CD4-positive, alpha-beta T cell (primary cell): ENCODE measurements around the gene VLDLR. TPM values are rescaled to one million over a fixed set of nuclear protein-coding genes. Genes with fewer than 3 reads are reported as not detected.

Experiments used
- ATAC-seq: fragments of 200-7000 bp; cut with Tn5 transposase; one replicate; pipeline ENCODE4 v1.10.0; 2022; ENCODE audit warnings: mild to moderate bottlenecking; ENCODE audit not compliant: poor library complexity
- CTCF ChIA-PET: fragments of 350-600 bp; sonication (Branson Sonifier 250); formaldehyde crosslinking; loops from one replicate; lab custom pipeline; 2021; ENCODE audit warnings: antibody characterized with exemption, inconsistent platforms; lab: Charles Lee
- POLR2A ChIA-PET: fragments of 350-600 bp; sonication (Branson Sonifier 250); formaldehyde crosslinking; loops from one replicate; lab custom pipeline; 2021; ENCODE audit warnings: antibody characterized with exemption, inconsistent platforms; lab: Charles Lee
- DNase-seq, 14 experiments: peaks; one replicate each; pipeline ENCODE4 v3.0.0-alpha.2; 2013 to 2020; ENCODE audit warnings: mixed read lengths in 2 of 14
- H3K27ac ChIP-seq, 2 donors: one replicate each; pipeline versions ENCODE4 v1.5.1 to v1.7.0; 2013; ENCODE audit warnings: low read length in 2 of 2, low read depth in 1 of 2, mild to moderate bottlenecking in 1 of 2
- H3K27me3 ChIP-seq, 2 experiments: 1 replicate in 1 of 2; 2 replicates in 1 of 2; pipeline versions ENCODE4 v1.6.1 to v1.7.0; 2013; ENCODE audit warnings: low read length in 2 of 2, control low read depth in 1 of 2, mild to moderate bottlenecking in 1 of 2, moderate library complexity in 1 of 2; ENCODE audit not compliant: insufficient read depth in 2 of 2, control insufficient read depth in 1 of 2
- H3K36me3 ChIP-seq: one replicate; pipeline ENCODE4 v1.6.1; 2013; ENCODE audit warnings: low read length, control low read depth; ENCODE audit not compliant: insufficient read depth
- H3K4me1 ChIP-seq: one replicate; pipeline ENCODE4 v1.6.1; 2013; ENCODE audit warnings: low read length, control low read depth; ENCODE audit not compliant: insufficient read depth
- H3K4me3 ChIP-seq: one replicate; pipeline ENCODE4 v1.5.1; 2013; ENCODE audit warnings: mild to moderate bottlenecking, low read length, moderate library complexity
- H3K9me3 ChIP-seq, 2 experiments: 1 replicate in 1 of 2; 2 replicates in 1 of 2; pipeline versions ENCODE4 v1.6.1 to v1.7.0; 2013; ENCODE audit warnings: low read length in 2 of 2, mild to moderate bottlenecking in 2 of 2, control low read depth in 1 of 2, moderate library complexity in 1 of 2; ENCODE audit not compliant: control insufficient read depth in 1 of 2, insufficient read depth in 1 of 2
- H3K27ac Mint-ChIP-seq: one replicate; pipeline ENCODE4 v1.8.0; 2020; ENCODE audit warnings: mixed read lengths
- H3K27me3 Mint-ChIP-seq: one replicate; pipeline ENCODE4 v1.8.0; 2021; ENCODE audit warnings: mixed read lengths
- H3K36me3 Mint-ChIP-seq: one replicate; pipeline ENCODE4 v1.8.0; 2021; ENCODE audit warnings: low read depth, mixed read lengths
- H3K4me1 Mint-ChIP-seq: one replicate; pipeline ENCODE4 v1.8.0; 2021; ENCODE audit warnings: low read depth, mixed read lengths
- H3K4me3 Mint-ChIP-seq: one replicate; pipeline ENCODE4 v1.8.0; 2020; ENCODE audit warnings: mild to moderate bottlenecking, mixed read lengths
- H3K9me3 Mint-ChIP-seq: one replicate; pipeline ENCODE4 v1.8.0; 2020; ENCODE audit warnings: mixed read lengths
- intact Hi-C, 2 experiments: fragments of 100-400 bp; cut with DNase I in 1 of 2; cut with micrococcal nuclease in 1 of 2; formaldehyde crosslinking; loops; one replicate each; pipeline versions ENCODE4 v1.15.1 to v1.9.0; 2023 to 2025; cut with DNase I, micrococcal nuclease
- total RNA-seq, 174 experiments: library from RNA in 2 of 174; stranded (reverse) in 2 of 174; gene quantifications; one replicate each; pipeline ENCODE4 v1.2.3 and lab custom pipeline; 2021 to 2026
- TF ChIP-seq, protein P1 (sequence below): fragments of 200-600 bp; IDR thresholded peaks from one replicate; pipeline ENCODE4 v1.8.0; 2022; ENCODE audit warnings: antibody characterized with exemption, mild to moderate bottlenecking

The VLDLR gene
- total RNA-seq, 2 experiments from 2014 or later: 0.08 TPM; not detected in 1

GRCh38 chr9:2640570-2640969 is 19.0 kb downstream of the VLDLR start:
- H3K36me3 ChIP-seq: no peaks in the 10 kb centered on the region
- Mint-ChIP-seq H3K9me3 (peaks cover 3% of the 10 kb centered on the region), H3K4me1 (no peaks in the 10 kb centered on the region), H3K36me3 (no peaks in the 10 kb centered on the region), H3K27ac (no peak overlapping the region), H3K4me3 (no peak overlapping the region), H3K27me3 (no peaks in the 10 kb centered on the region)
- no peaks in the 10 kb centered on the region for H3K27me3 ChIP-seq
- ChIA-PET POLR2A (no interaction called here), CTCF (no interaction called here)
- TF ChIP-seq, protein P1, sequence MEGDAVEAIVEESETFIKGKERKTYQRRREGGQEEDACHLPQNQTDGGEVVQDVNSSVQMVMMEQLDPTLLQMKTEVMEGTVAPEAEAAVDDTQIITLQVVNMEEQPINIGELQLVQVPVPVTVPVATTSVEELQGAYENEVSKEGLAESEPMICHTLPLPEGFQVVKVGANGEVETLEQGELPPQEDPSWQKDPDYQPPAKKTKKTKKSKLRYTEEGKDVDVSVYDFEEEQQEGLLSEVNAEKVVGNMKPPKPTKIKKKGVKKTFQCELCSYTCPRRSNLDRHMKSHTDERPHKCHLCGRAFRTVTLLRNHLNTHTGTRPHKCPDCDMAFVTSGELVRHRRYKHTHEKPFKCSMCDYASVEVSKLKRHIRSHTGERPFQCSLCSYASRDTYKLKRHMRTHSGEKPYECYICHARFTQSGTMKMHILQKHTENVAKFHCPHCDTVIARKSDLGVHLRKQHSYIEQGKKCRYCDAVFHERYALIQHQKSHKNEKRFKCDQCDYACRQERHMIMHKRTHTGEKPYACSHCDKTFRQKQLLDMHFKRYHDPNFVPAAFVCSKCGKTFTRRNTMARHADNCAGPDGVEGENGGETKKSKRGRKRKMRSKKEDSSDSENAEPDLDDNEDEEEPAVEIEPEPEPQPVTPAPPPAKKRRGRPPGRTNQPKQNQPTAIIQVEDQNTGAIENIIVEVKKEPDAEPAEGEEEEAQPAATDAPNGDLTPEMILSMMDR: no peak
- H3K4me3 ChIP-seq: no peak overlapping the region
- DNase-seq: no peak
- no peaks in the 10 kb centered on the region for H3K4me1 ChIP-seq
- H3K27ac ChIP-seq: no peak overlapping the region
- peaks cover 0 to 3% of the 10 kb centered on the region in 2 experiments for H3K9me3 ChIP-seq
- intact Hi-C loops: no loop called here
- ATAC-seq: no peak

- TF ChIP-seq, protein P1: no peak
- ATAC-seq: no peak
- no peak overlapping the region for H3K27ac ChIP-seq
- ChIA-PET CTCF (no interaction called here), POLR2A (no interaction called here)
- Mint-ChIP-seq H3K4me3 (no peak overlapping the region), H3K36me3 (no peaks in the 10 kb centered on the region), H3K9me3 (peaks cover 3% of the 10 kb centered on the region), H3K4me1 (no peaks in the 10 kb centered on the region), H3K27me3 (no peaks in the 10 kb centered on the region), H3K27ac (no peak overlapping the region)
- no peaks in the 10 kb centered on the region for H3K36me3 ChIP-seq
- peaks cover 0 to 3% of the 10 kb centered on the region in 2 experiments for H3K9me3 ChIP-seq
- intact Hi-C loops: no loop called here
- no peak overlapping the region for H3K4me3 ChIP-seq
- no peaks in the 10 kb centered on the region for H3K4me1 ChIP-seq
- DNase-seq: no peak
- H3K27me3 ChIP-seq: no peaks in the 10 kb centered on the region
Measured at GRCh38 chr9:2641033-2641432, 19.4 kb downstream of the VLDLR start.

GRCh38 chr9:2642068-2642467 is 20.5 kb downstream of the VLDLR start:
- DNase-seq: no peak
- Histone ChIP-seq H3K9me3 (peaks cover 0 to 3% of the 10 kb centered on the region in 2 experiments), H3K4me3 (no peak overlapping the region), H3K27ac (no peak overlapping the region), H3K27me3 (no peaks in the 10 kb centered on the region), H3K36me3 (no peaks in the 10 kb centered on the region), H3K4me1 (no peaks in the 10 kb centered on the region)
- Mint-ChIP-seq H3K27me3 (no peaks in the 10 kb centered on the region), H3K27ac (no peak overlapping the region), H3K36me3 (no peaks in the 10 kb centered on the region), H3K9me3 (peaks cover 3% of the 10 kb centered on the region), H3K4me1 (no peaks in the 10 kb centered on the region), H3K4me3 (no peak overlapping the region)
- TF ChIP-seq, protein P1: no peak
- intact Hi-C loops: no loop called here
- ChIA-PET CTCF (no interaction called here), POLR2A (no interaction called here)
- ATAC-seq: no peak
